IPS-NIHi7 (cell line): ENCODE data around the gene UBE2G1.

Source experiments
- DNase-seq: peaks from one replicate; pipeline ENCODE4 v3.0.0; 2012; ENCODE audit warnings: mixed read lengths; ENCODE audit errors: extremely low spot score

The UBE2G1 gene

DNA sequence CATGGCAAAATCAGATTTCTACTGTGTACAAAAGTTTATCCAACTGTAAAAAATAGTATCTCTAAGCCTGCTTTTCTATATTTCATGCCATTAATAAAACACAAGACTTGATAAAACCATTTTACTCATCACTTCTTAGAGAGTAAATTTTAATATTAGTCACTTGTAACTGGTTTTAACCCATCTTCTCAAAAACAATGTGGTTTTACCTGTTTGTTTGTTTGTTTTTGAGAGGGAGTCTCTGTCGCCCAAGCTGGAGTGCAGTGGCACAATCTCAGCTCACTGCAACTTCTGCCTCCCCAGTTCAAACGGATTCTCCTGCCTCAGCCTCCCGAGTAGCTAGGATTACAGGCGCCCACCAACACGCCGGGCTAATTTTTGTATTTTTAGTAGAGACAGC, 32.1 kb downstream of the UBE2G1 start:
- no peak for DNase-seq

DNA sequence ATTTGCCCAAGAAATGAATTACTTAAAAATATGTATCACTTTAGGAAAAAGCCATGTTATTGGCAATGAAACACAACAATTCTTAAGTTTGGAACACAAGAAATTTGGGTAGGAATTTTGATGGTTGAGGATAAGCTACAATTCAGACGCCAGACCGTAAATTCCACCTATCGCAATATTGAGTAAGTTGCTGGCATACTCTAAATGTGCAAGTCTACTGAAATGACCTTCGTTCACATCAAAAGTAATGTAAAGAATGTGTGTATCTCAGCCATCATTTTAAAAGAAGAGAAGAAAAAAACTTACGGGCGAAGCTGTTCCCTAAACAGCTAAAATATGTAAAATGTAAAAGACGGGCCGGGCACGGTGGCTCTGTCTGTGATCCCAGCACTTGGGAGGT, 33.4 kb downstream of the UBE2G1 start:
- DNase-seq, result no peak

GRCh38 chr17:4332296-4332970, 34.0 kb downstream of the UBE2G1 start:
- no peak for DNase-seq

DNA sequence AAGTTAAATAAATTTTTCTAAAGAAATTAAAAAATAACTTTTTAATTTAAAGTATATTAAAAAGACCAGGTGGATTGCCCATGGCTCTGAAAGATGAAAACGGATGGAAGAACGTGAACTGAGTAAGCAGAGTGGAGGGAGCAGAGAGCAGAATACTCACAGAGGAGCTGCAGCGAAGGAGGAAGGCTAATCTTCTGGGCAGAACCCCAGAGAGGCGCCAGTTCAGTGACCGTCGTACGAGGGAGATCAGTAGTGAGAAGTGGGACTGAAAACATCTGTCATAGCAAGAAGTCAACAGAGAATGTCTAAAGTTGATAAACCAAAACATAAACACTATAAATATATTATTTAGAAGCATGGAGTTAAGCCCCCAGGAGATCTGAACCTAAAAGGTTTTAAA, 34.9 kb downstream of the UBE2G1 start:
- DNase-seq, result no peak

GRCh38 chr17:4329838-4330237, 36.6 kb downstream of the UBE2G1 start:
- DNase-seq, result no peak

- no peak for DNase-seq
Measured at GRCh38 chr17:4327606-4328005, 38.9 kb downstream of the UBE2G1 start.

DNA sequence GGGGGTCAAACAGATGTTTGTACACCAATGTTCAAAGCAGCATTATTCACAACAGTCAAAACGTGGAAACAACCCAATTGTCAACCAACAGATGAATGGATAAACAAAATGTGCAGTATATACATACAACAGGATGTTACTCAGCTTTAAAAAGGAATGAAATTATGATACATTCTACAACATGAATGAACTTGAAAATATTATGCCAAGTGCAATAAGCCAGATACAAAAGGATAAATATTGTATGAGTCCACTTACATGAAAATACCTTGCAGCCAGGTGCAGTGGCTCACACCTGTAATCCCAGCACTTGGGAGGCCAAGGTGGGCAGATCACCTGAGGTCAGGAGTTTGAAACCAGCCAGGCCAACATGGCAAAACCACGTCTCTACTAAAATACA, 39.9 kb downstream of the UBE2G1 start:
- DNase-seq, result no peak

DNA sequence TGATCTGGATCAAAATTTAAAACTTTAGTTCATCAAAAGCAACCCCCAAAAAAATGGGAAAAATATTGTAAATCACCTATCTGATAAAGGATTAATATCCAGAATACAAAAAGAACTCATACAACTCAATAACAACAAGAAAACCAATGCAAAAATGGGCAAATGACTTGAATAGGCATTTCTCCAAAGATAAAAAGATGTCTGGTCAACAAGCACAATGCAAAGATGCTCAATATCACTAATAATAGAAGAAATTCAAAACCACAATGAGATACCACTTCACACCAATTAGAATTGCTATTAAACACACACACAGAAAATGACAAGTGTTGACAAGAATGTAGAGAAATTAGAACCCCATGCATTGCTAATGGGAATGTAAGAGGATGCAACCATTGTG, 40.4 kb downstream of the UBE2G1 start:
- no peak for DNase-seq

- DNase-seq, result no peak
Measured at GRCh38 chr17:4324463-4324862, 42.0 kb downstream of the UBE2G1 start.

GRCh38 chr17:4319221-4319620, 47.3 kb downstream of the UBE2G1 start:
- DNase-seq, result no peak

DNA sequence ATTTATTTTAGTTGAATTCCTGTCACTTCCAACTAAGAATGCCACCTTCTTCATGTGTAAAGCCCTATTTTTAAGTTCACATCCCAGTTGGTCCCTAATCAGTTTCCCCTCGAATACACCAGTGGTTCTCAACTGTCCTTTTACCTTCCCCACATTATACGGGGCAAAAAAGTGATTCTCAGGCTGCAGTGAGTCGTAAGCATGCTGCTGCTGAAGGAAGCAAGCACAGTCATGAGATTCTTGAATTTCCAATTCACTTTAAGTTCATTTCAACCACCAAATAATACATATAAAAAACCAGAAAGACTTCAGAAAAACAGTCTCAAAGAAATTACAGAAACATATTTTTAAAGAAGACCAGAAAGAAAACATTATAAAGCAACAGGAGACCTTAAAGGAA, 47.9 kb downstream of the UBE2G1 start:
- DNase-seq, result no peak

- no peak for DNase-seq
Measured at GRCh38 chr17:4318186-4318585, 48.3 kb downstream of the UBE2G1 start.

DNA sequence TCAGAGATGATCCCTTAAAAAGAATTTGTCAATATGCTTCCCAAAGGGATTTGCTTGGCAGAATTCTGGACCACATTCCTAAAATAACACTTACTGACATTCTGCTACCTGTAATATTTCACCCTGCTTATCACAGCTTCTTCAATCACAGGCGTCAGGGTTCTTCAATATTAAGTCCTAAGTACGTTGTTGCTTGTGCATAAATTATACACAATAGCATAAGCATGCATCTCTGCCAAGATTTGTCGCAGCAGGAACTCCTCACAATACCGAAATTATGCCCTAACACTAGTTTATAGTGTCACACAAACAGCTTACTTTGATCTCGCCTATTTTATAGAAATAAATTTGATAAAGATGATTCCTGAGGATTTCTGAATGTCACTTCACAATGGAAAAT, 48.9 kb downstream of the UBE2G1 start:
- DNase-seq, result no peak

DNA sequence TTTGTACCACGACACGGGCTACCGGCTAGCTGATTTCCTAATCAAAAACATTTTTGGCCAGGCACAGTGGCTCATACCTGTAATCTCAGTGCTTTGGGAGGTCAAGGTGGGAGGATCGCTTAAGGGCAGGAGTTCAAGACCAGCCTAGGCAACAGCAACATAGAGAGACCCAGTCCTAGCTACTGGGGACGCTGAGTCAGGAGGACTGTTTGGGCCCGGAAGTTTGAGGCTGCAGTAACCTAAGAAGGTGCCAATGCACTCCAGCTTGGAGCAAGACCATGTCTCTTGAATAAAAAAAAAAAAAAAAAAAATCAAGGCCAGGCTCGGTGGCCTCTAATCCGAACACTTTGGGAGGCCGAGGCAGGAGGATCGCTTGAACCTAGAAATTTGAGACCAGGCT, 49.8 kb downstream of the UBE2G1 start:
- no peak for DNase-seq

GRCh38 chr17:4314618-4315017, 51.9 kb downstream of the UBE2G1 start:
- DNase-seq, result no peak

DNA sequence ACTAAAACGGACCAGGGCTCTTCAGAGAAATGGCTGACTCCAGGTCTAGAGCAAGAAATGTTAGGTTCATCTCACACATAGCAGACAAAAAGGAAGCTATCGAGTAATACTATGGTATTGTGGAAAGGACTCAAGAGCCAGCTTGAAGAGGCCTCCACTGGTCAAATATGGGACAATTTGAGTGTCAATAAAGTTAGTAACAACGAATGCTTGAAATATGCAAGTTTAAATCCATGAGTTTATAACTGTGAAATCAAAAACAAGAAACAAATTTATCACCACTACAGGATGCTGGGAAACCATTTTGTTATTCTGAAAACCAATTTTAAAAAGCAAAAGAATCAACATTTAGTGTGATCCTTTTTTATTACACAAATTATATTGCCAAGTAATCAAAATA, 52.3 kb downstream of the UBE2G1 start:
- no peak for DNase-seq

- DNase-seq, result no peak
Measured at GRCh38 chr17:4313221-4314114, 53.0 kb downstream of the UBE2G1 start.

DNA sequence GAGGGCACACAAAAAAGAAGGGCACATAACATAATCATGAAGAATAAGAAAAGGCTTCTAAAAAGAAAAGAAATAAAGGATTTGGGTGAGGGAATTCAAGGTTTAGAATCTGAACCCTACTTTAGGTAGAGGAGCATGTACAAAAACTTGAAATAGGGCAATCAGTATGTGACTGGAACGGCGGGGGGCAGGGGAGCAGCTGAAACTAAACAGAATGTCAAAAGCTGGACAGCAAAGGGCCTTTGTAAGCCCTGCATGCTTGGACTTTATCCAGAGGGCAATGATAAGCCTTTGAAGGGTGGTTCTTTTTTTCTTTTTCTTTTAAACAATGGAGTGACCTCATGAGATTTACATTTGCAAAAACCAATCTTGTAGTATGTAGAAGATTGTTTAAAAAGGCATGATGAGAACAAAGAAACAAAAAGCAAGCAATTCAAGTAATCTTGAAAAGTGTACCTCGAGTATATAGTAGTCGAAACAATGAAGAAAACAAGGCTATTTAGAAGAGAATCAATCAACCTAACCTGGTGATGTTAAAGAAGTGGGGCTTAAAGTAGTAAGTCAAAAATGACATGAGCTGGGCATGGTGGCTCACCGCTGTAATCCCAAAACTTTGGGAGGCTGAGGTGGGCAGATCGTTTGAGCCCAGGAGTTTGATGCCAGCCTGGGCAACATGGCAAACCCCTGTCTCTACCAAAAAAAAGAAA, 56.0 kb downstream of the UBE2G1 start:
- DNase-seq, result no peak

DNA sequence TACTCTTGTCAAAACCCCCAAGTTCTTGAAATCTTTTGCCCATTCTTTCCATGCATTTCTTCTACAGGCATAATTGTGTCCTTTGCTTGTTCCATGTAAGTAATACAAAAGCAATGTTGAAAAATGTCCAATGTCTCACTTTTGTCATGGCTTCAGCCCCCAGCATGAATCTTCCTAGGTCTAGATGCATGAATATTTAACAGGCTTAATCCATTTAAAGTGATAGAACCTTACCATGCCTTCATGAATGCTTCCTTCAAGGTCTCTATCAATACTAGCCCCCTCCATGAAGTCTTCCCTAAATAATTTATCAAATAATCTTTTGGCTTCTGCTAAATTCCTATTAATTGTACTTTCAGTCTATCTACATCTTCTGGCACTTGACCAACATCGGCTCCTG, 56.6 kb downstream of the UBE2G1 start:
- no peak for DNase-seq

- DNase-seq, result peak; percentile 43
Measured at GRCh38 chr17:4307179-4307930, 59.1 kb downstream of the UBE2G1 start.

DNA sequence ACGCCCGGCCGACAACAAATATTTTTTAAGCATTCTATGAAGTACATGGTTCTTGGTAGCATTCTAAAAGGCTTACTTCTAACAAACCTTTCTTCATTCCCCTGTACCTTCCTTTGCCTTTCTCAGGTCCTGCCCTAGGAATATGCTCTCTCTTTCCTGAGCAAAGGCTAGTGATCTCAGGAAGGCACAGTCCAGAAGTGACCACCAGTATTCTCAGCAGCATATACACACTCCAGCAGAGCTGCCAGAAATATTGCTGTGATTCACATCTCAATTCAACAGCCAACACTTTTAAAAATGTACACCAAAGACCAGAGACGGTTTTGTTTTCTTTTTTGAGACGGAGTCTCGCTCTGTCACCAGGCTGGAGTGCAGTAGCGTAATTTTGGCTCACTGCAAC, 61.3 kb downstream of the UBE2G1 start:
- no peak for DNase-seq
